HL-60 (cell line): ENCODE measurements around the gene STXBP4.

Experiments used
- DNase-seq, 2 experiments: peaks; one replicate each; pipeline ENCODE4 v3.0.0-alpha.2; 2010 to 2020; ENCODE audit warnings: low read depth in 1 of 2, low spot score in 1 of 2
- H3K27ac ChIP-seq: fragments of 250-450 bp; sonication (Bioruptor Pico); replicated peaks from 2 replicates; pipeline ENCODE4 v1.5.1; 2020; ENCODE audit warnings: mild to moderate bottlenecking, moderate library complexity
- H3K27me3 ChIP-seq: fragments of 250-450 bp; sonication (Bioruptor Pico); 2 replicates; pipeline ENCODE4 v1.5.1; 2021; ENCODE audit warnings: mild to moderate bottlenecking, moderate library complexity; ENCODE audit not compliant: insufficient read depth, poor library complexity, severe bottlenecking
- H3K4me3 ChIP-seq: replicated peaks from 2 replicates; pipeline ENCODE4 v1.5.1; 2011; ENCODE audit warnings: mild to moderate bottlenecking, control low read depth, low read length; ENCODE audit not compliant: insufficient read depth
- CTCF ChIP-seq: IDR thresholded peaks from one replicate; pipeline ENCODE4 v1.5.1; 2011; ENCODE audit warnings: low read length, control low read depth, inconsistent platforms; ENCODE audit not compliant: insufficient read depth
- GABPA ChIP-seq: IDR thresholded peaks from 2 replicates; pipeline ENCODE4 v1.6.1; 2012; ENCODE audit warnings: low read depth
- POLR2AphosphoS5 ChIP-seq: IDR thresholded peaks from 2 replicates; pipeline ENCODE4 v1.6.1; 2012; ENCODE audit warnings: low read depth
- REST ChIP-seq: IDR thresholded peaks from 2 replicates; pipeline ENCODE4 v1.6.1; 2012; ENCODE audit warnings: low read depth; ENCODE audit not compliant: insufficient replicate concordance
- SPI1 ChIP-seq: IDR thresholded peaks from 2 replicates; pipeline ENCODE4 v1.6.1; 2012; ENCODE audit warnings: low read depth, mild to moderate bottlenecking, borderline replicate concordance

Gene STXBP4

GRCh38 chr17:54951286-54951685, 17.3 kb upstream of the STXBP4 start:
- no peak overlapping the region for H3K4me3 ChIP-seq
- H3K27me3 ChIP-seq = no peaks in the 10 kb centered on the region
- H3K27ac ChIP-seq = no peak overlapping the region
- no peak for TF ChIP-seq GABPA
- TF ChIP-seq SPI1 = no peak
- no peak for TF ChIP-seq REST
- TF ChIP-seq CTCF = no peak
- no peak for TF ChIP-seq POLR2AphosphoS5
- no peak for DNase-seq

- no peak for DNase-seq
- no peak for TF ChIP-seq SPI1
- TF ChIP-seq CTCF = no peak
- TF ChIP-seq GABPA = no peak
- TF ChIP-seq POLR2AphosphoS5 = no peak
- no peak for TF ChIP-seq REST
- no peak overlapping the region for H3K4me3 ChIP-seq
- H3K27ac ChIP-seq = no peak overlapping the region
- no peaks in the 10 kb centered on the region for H3K27me3 ChIP-seq
Observed at GRCh38 chr17:54956791-54957190, 11.8 kb upstream of the STXBP4 start.

- no peak for DNase-seq
- TF ChIP-seq POLR2AphosphoS5 = no peak
- TF ChIP-seq REST = no peak
- peak; percentile 34 for TF ChIP-seq CTCF
- no peak for TF ChIP-seq GABPA
- peak overlapping the region; percentile 83 for H3K27ac ChIP-seq
Observed at GRCh38 chr17:54967621-54968261, 824 bp upstream of the STXBP4 start.

More at GRCh38 chr17:54967621-54968261, 824 bp upstream of the STXBP4 start:
- Histone ChIP-seq H3K27me3 (no peaks in the 10 kb centered on the region), H3K4me3 (peak overlapping the region; percentile 71)
